AG10803 (cell line): ENCODE measurements around the gene DPM2.
A peak's percentile ranks its signal among the peaks of the same experiment; 100 is the strongest.

Experiments
- DNase-seq: peaks from one replicate; pipeline ENCODE4 v3.0.0; 2010; ENCODE audit warnings: low read depth
- H3K4me3 ChIP-seq: 2 replicates; pipeline ENCODE4 v1.5.1; 2011; ENCODE audit warnings: mild to moderate bottlenecking, low read length, control low read depth
- CTCF ChIP-seq: conservative IDR thresholded peaks from 2 replicates; pipeline ENCODE4 v1.5.1; 2011; ENCODE audit warnings: mild to moderate bottlenecking, low read length, control low read depth, inconsistent platforms

The DPM2 gene

GRCh38 chr9:127945338-127945737 lies 7.7 kb upstream of the DPM2 start:
- no peak overlapping the region for H3K4me3 ChIP-seq
- no peak for TF ChIP-seq CTCF
- DNase-seq, result no peak

GRCh38 chr9:127944586-127945218 lies 7.0 kb upstream of the DPM2 start:
- no peak overlapping the region for H3K4me3 ChIP-seq
- no peak for DNase-seq
- TF ChIP-seq CTCF, result no peak

- no peak overlapping the region for H3K4me3 ChIP-seq
- DNase-seq, result peak; percentile 71
- TF ChIP-seq CTCF, result peak; percentile 86
Measured at GRCh38 chr9:127943731-127944144, 6.1 kb upstream of the DPM2 start.

- no peak overlapping the region for H3K4me3 ChIP-seq
- DNase-seq, result no peak
- no peak for TF ChIP-seq CTCF
Measured at GRCh38 chr9:127943011-127943662, 5.5 kb upstream of the DPM2 start.

- DNase-seq, result peak; percentile 68
- no peak overlapping the region for H3K4me3 ChIP-seq
- TF ChIP-seq CTCF, result peak; percentile 77
Measured at GRCh38 chr9:127942216-127943010, 4.8 kb upstream of the DPM2 start.

GRCh38 chr9:127941961-127942215 lies 4.2 kb upstream of the DPM2 start:
- no peak for TF ChIP-seq CTCF
- no peak overlapping the region for H3K4me3 ChIP-seq
- DNase-seq, result no peak
